GM19351 (cell line): Measurements from ENCODE around the gene PHACTR3.
"Not testable (repeated sequence)": the region's sequence is repeated elsewhere in the genome, so short reads cannot be mapped to it uniquely, and the experiment has no call there.

Source experiments
- ATAC-seq: cut with Tn5 transposase; IDR thresholded peaks from one replicate; pipeline ENCODE4 v1.9.1; 2021; ENCODE audit warnings: mild to moderate bottlenecking, moderate library complexity; ENCODE audit not compliant: unreplicated experiment

PHACTR3 gene

DNA sequence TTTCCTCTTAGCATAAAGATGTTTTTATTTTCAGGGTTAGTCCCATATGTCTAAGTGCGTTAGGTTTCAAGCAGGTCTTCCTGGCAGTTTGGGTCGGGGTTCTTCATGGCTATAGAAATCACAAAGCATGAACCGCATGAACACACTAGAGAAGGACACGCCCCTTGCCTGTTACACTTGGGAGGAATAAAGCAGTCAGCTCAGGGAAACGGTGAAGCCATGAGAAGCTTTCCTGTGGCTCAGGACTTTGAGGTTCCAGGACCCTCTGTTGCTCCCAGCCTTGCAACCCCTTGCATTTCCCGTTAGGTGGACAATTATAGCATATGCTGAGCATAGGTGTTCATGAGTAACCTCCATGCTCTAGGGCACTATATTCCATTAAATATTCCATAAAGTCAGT is 232.4 kb downstream of the PHACTR3 start:
- ATAC-seq = no peak

DNA sequence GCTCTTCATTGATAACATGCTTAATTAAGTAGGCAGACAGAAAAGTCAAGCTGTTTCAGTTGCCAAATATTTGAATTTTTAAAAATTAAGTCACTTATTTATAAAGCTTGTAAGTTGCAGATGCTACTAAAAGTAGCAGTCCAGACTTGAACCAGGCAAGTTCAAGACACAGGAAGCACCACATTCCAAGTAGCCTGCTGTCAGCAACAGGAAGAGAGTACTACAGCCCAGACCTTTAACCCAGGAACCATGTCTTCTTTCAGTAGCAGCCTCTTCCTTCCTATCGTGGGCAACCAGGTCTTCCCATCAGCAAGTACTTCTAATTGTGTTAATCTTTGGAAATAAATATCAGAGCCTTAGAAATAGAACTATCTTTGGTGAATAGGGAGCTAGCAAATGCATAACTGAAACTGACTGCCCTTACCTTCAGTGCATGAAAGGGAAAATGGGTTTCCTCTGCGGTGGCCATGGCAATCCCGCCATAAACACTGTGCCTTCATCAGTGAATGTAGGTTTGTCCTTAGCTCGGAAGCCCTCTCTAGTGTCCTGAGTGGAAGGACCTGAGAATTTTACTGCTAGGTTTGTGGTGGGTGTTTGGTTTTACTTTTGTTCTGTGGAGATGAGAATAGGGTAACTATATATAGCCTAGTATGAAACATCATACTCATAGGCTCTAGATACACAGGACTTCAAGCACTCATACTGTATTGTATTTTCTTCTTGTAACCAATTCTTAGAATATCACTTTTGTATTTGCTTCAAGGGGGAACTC is 233.5 kb downstream of the PHACTR3 start:
- ATAC-seq = peak; percentile 94

DNA sequence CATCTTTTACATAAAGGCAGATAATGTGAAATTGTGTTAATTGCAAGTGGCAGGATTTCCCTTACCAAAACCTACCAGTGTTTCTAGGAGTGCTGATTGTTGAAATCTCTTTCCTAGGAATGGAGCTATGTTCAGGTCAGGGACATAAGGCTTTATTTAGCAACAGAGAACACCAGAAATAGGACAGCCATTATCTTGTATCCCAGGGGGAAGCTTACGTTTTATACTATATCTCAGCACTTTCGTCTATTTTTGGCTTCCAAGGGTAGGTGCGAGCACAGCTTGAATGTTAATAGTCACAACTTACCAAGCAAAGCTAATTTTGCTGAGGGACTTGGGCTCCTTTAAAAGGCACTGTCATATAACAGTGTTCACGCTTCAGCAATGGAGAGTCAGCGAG is 235.1 kb downstream of the PHACTR3 start:
- no peak for ATAC-seq

DNA sequence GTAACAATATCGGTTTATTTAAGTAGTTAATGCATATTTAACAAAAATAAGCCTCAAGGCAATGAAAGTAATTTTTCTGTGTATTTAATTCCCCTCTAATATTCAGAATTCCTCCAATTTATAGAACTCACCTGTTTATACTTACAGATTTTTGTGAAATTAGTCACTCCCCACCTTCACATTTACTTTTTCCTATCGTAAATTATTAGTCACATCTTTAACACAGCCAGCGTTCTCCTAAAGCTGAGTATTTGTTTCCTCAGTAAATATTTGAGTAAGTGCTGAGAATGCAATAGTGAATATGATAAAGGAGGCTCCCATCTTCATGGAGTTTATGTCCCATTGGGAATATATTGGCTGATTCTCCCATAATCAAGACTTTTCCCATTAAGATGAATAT is 241.1 kb downstream of the PHACTR3 start:
- ATAC-seq = no peak

DNA sequence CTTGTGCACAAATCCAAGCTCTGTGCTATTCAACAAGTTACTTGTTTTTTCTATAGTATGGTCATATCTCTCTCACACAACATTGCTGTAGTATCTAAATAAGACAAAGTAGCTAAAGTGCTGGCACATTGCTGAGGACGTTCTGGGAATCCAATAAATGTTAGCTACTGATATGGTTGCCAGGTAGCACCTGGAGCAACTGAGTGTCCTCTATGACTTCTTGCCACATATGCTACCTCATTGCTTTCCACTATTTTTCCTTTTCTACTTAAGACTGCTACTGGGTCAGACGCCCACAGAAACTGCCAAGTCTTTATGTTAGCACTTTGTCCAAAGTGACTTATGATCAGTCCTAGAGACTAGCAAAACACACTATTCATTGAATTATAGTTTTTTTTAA is 243.8 kb downstream of the PHACTR3 start:
- no peak for ATAC-seq

DNA sequence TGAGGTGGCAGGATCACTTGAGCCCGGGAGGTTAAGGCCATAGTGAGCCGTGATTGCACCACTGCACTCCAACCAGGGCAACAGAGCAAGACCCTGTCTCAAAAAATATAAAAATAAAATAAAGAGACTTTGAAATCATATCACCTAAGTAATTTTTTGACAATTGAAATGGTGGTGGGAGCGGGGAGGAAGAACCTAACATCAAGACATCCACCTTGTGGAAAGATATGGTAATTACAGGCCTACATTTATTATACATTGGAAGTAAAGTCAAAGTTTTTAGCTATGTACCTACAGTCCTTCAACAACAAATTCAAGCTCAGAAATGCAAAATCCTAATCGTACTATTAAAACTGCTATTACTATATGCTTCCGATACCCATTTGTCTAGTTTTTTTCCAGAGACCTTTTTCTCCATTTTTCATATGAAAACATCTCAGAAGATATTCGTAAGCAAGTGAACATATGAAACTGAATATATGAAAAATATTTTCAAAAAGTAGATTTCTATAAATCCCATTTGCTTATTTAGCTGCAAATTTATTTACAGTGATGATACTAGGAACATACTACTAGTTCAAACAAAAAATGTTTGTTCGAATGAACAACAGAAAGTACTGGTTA is 245.8 kb downstream of the PHACTR3 start:
- ATAC-seq = peak; percentile 69

DNA sequence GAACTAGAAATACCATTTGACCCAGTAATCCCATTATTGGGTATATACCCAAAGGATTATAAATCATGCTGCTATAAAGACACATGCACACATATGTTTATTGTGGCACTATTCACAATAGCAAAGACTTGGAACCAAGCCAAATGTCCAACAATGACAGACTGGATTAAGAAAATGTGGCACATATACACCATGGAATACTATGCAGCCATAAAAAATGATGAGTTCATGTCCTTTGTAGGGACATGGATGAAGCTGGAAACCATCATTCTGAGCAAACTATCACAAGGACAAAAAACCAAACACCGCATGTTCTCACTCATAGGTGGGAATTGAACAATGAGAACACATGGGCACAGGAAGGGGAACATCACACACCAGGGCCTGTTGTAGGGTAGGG is 252.2 kb downstream of the PHACTR3 start:
- ATAC-seq = not testable (repeated sequence)

DNA sequence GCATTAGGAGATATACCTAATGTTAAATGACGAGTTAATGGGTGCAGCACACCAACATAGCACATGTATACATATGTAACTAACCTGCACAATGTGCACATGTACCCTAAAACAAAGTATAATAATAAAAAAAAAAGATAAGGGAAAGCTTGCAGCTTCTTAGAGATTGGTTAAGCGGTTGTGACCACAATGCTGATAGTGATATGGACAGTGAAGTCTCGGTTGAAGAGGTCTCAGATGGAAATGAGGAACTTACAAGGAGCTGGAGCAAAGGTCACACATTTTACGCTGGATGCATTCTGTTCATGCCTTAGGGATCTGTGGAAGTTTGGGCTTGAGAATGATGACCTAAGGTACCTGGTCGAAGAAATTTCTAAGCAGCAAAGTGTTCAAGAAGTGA is 252.6 kb downstream of the PHACTR3 start:
- not testable (repeated sequence) for ATAC-seq

DNA sequence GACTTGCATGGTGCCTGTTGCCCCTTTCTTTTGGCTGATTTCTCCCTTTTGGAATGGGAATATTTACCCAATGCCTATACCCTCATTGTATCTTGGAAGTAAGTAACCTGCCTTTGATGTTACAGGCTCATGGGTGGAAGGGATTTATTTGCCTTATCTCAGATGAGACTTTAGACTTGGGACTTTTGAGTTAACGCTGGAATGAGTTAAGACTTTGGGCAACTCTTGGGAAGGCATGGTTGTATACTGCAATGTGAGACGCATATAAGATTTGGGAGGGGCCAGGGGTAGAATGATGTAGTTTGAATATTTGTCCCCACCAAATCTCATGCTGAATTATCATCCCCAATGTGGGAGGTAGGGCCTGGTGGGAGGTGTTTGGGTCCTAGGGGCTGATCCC is 253.6 kb downstream of the PHACTR3 start:
- ATAC-seq = no peak

DNA sequence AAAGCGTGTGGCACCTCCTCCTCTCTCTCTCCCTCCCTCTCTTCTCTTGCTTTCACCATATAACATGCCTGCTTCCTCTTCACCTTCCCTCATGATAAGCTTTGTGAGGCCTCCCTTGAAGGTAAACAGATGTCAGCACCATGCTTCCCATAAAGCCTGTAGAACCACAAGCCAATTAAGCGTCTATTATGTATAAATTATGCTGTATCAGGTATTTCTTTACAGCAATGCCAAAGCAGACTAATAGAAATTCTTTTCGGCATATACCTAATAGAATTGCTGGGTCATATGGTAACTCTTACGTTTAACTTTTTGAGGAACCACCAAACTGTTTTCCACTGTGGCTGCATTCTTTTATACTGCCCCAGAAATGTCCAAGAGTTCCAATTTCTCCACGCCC is 254.1 kb downstream of the PHACTR3 start:
- ATAC-seq = no peak

DNA sequence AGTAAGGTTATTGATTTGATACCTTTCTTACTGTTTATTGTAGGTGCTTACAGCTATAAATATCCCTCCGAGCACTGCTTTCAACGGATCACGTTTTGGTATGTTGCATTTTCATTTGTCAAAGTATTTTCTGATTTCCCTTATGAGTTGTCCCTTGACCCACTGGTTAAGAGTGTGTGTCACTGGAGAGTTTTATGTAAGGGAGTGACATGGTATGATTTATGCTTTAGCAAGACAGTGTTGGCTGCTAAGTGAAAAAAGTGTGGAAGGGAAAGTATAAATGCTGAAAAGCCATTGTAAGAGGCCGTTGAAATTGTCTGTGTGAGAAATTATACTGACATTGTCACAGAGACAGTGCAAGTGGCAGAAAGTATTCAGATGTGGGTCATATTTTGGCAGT is 257.1 kb downstream of the PHACTR3 start:
- ATAC-seq = no peak

DNA sequence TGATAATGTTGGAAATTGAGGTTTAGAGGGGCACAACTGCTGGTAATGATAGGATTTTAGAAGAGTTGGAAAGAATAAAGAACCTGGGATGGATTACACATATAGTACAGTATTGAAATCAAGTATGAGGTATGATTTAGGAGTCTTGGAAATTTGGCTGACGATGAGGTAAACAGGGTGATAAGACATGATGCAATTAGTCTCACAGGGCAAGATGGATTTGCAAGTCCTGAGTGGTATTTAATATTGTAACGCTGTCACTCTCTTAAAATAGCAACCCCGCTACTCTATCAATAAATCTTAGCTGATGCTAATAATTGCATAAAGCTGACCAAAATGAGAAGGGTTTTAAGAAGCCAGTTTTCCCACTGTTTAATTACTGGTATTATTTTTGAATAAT is 258.7 kb downstream of the PHACTR3 start:
- ATAC-seq = no peak

DNA sequence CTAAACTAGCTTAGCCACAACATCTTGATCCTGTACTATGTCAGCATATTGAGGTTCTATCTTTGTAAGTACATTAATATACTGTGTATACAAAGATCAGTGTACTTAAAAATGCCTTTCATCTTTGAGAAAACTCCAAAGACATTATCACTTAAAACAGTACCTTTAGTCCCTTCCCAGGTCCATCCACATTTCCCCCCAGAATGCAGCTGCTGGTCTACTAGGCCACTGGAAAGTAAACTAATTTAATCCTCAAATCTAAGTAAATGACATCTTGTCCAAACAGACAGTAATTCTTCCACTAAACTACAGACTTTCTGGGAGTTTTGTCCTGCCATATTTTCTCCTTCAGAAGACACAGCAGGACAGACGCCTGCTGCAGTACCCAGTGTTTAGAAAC is 260.4 kb downstream of the PHACTR3 start:
- ATAC-seq = no peak

DNA sequence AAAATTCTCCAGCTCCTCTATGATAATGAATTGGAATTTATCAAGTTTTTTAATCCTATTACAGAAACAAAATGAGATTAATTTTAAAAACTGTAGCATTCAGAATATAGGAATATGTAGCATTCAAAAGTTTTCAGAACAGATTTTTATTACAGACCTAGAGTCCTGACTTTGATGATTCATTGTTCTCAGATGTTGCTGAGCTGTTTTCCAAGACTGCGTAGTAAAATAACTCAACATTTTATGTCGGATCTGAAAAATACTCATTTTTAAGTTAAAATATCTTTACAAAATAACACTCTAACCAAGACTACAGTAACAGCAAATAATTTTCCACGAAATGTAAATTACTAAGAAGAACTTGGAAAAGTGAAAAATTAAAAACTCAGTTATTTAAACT is 262.0 kb downstream of the PHACTR3 start:
- no peak for ATAC-seq

DNA sequence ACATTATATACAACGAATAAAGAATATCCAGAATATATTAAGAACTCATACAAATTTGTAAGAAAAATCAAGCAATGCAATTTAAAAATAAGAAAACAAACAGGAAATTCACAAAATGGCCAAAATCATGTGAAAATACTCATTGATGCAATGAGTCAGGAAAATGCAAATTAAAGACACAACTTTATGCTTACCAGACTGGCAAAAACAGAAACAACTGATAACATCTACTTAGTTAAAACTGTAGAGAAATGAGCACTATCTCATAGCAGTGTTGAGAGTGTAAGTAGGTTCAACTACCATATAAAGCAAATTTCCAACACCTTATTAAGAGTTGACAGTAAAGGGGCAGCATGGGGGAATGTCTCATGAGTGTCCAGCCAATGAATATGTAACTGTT is 266.8 kb downstream of the PHACTR3 start:
- ATAC-seq = no peak

DNA sequence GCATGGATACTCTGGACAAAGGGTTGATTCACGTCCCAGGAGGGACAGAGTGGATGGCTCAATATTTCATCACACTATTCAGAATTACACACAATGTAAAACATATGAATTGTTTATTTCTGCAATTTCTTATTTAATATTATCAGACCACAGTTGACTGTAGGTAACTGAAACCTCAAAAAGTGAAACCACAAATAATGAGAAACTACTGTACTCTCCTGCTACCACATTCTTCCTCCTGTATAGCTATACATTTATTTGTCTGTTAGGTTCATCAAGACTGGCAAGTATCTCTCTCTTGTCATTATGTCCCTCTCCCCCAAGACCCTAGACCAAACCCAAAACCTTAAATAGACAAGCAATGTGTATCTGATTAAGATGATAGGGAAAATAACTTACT is 269.1 kb downstream of the PHACTR3 start:
- no peak for ATAC-seq

DNA sequence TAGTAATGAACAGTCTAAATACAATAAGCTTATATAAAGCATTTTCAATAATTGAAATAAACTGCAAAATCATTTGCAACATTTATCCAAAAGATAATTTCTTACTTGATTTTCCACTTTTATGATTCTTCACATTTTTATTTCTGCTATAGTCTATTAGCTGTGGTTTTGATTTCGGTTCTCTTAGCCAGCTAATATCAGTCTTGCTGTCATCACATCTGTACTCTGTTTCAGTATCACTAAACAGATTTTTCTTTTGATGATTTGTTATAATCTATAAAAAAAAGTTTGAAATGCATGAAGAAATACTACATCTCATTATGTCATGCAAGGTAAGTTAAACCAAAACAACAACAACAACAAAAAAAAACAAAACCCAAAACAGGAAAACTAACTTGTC is 275.9 kb downstream of the PHACTR3 start:
- ATAC-seq = no peak

DNA sequence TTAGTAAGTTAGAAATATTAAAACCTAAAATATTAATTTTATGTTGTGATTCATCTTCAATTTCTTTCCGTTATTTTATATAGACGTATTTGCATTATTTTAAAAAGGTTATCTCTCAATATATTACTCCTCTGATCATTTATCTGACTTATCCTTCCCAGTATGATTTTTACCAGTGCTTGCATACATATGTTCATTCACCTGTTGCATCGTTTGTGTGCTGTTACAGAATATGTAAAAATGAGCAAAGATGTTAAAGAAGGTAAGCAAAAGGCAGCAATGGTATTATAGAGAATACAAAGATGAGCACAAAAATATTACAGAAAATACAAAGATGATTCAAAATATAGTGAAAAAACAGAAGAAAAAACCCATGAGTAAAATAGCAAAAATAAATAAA is 280.2 kb downstream of the PHACTR3 start:
- ATAC-seq = no peak

DNA sequence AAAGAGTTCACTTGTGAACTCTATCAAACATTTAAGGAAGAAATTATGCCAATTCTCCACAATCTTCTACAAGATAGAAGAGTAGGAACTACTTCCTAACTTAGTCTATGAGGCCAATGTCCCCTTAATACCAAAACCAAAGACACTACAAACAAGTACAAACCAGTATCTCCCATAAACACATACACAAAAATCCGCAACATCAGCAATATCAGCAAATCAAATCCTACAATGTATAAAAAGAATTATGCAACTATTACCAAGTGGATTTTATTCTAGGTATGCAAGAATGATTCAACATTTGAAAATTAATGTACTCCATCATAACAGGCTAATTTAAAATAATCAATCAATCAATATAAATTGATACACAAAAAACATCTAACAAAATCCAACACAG is 283.7 kb downstream of the PHACTR3 start:
- no peak for ATAC-seq

DNA sequence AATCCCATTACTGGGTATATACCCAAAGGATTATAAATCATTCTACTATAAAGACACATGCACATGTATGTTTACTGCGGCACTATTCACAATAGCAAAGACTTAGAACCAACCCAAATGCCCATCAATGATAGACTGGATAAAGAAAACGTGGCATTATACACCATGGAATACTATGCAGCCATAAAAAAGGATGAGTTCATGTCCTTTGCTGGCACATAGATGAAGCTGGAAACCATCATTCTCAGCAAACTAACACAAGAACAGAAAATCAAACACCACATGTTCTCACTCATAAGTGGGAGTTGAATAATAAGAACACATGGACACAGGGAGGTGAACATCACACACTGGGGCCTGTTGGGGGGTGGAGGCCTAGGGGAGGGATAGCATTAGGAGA is 285.7 kb downstream of the PHACTR3 start:
- ATAC-seq = not testable (repeated sequence)

DNA sequence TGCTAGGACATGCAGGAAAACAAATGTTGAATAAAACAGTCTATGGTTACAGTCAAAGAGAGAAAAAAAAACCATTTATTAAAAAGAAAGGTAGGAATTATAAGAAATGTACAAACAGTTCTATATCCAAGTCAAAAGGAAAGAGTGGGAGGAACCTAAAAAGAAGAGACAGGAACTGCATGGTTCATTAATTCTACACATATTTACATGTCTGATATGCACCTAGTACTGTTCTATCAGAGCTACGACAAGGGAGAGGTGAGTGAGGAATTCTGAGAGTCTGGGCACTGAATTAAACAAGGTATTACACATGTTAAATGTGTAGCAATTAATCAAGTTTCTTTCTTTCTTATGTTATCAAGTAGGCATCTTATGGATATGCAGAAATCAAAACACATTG is 287.2 kb downstream of the PHACTR3 start:
- peak; percentile 57 for ATAC-seq

DNA sequence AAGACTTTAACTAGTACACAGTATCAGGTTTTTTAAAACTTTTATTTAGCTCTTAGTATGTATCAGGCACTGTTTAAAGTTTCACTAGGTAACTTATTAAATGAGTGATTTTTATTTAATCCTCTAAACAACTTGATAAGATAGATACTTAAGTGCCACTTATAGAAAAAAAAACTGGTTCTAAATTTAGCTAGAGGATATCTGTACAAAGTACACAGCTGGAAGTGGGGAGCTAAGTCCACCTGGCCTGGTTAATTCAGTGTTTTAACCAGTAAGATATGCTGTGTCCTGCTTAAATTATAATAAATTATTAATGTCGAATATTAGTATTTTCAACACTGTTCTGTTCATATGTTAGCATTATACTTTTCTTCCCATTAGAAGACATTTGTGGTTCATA is 291.6 kb downstream of the PHACTR3 start:
- ATAC-seq = no peak
